GM21528 (cell line): Measurements from ENCODE around the gene CAMK1D.

ENCODE experiments used
- ATAC-seq: cut with Tn5 transposase; IDR thresholded peaks from one replicate; pipeline ENCODE4 v1.9.1; 2021; ENCODE audit warnings: mild to moderate bottlenecking, moderate library complexity; ENCODE audit not compliant: unreplicated experiment, low FRiP score

The CAMK1D gene

GRCh38 chr10:12826800-12827372 is 477.5 kb downstream of the CAMK1D start:
- ATAC-seq = no peak

- no peak for ATAC-seq
These were observed 479.4 kb downstream of the CAMK1D start for GRCh38 chr10:12828736-12829135.

GRCh38 chr10:12829831-12830390 is 480.6 kb downstream of the CAMK1D start:
- ATAC-seq = no peak

- ATAC-seq = no peak
These were observed 482.7 kb downstream of the CAMK1D start for GRCh38 chr10:12832096-12832495.

GRCh38 chr10:12833451-12833850 is 484.1 kb downstream of the CAMK1D start:
- ATAC-seq = no peak

- no peak for ATAC-seq
These were observed 484.8 kb downstream of the CAMK1D start for GRCh38 chr10:12834116-12834665.

- ATAC-seq = no peak
These were observed 485.4 kb downstream of the CAMK1D start for GRCh38 chr10:12834721-12835120.

- no peak for ATAC-seq
These were observed 486.4 kb downstream of the CAMK1D start for GRCh38 chr10:12835709-12836108.

GRCh38 chr10:12838366-12838765 is 489.0 kb downstream of the CAMK1D start:
- ATAC-seq = no peak

- no peak for ATAC-seq
These were observed 489.9 kb downstream of the CAMK1D start for GRCh38 chr10:12838995-12839927.

- ATAC-seq = no peak
These were observed 490.7 kb downstream of the CAMK1D start for GRCh38 chr10:12839941-12840611.

- ATAC-seq = no peak
These were observed 492.1 kb downstream of the CAMK1D start for GRCh38 chr10:12841426-12841825.

- ATAC-seq = no peak
These were observed 492.5 kb downstream of the CAMK1D start for GRCh38 chr10:12841826-12842225.

GRCh38 chr10:12842310-12842709 is 493.0 kb downstream of the CAMK1D start:
- no peak for ATAC-seq

- ATAC-seq = no peak
These were observed 494.1 kb downstream of the CAMK1D start for GRCh38 chr10:12843296-12843945.

GRCh38 chr10:12844811-12845483 is 495.6 kb downstream of the CAMK1D start:
- no peak for ATAC-seq

GRCh38 chr10:12846718-12847117 is 497.4 kb downstream of the CAMK1D start:
- no peak for ATAC-seq

- no peak for ATAC-seq
These were observed 498.1 kb downstream of the CAMK1D start for GRCh38 chr10:12847361-12847975.

GRCh38 chr10:12848439-12849173 is 499.3 kb downstream of the CAMK1D start:
- ATAC-seq = no peak
